H1 (cell line): ENCODE measurements around the gene CACNA1C.

Experiments
- CEBPB ChIP-seq: IDR thresholded peaks from 2 replicates; pipeline ENCODE4 v1.6.1; 2012; ENCODE audit warnings: low read depth, low read length
- KDM1A ChIP-seq: fragments of 200-600, 300-600 bp; sonication (generic); IDR thresholded peaks from 2 replicates; pipeline ENCODE4 v1.7.1; 2016; ENCODE audit warnings: mild to moderate bottlenecking, low read length, borderline replicate concordance
- NRF1 ChIP-seq: IDR thresholded peaks from 2 replicates; pipeline ENCODE4 v1.6.1; 2011; ENCODE audit warnings: mild to moderate bottlenecking, low read depth, low read length, improper control_type of control experiment
- POLR2A ChIP-seq, 2 experiments: IDR thresholded peaks; 1 replicate in 1 of 2; 2 replicates in 1 of 2; pipeline ENCODE4 v1.6.1; 2011; ENCODE audit warnings: low read depth in 2 of 2, low read length in 2 of 2, mild to moderate bottlenecking in 2 of 2; ENCODE audit errors: control extremely low read depth in 1 of 2
- RBBP5 ChIP-seq: IDR thresholded peaks from 2 replicates; pipeline ENCODE4 v1.7.1; 2012; ENCODE audit warnings: low read depth, mild to moderate bottlenecking, inconsistent platforms, low read length, moderate library complexity, borderline replicate concordance
- USF2 ChIP-seq: IDR thresholded peaks from 2 replicates; pipeline ENCODE4 v1.6.1; 2011; ENCODE audit warnings: low read length, improper control_type of control experiment

- no peak for TF ChIP-seq CEBPB
- no peak for TF ChIP-seq KDM1A
- TF ChIP-seq NRF1 = no peak
- no peak for TF ChIP-seq POLR2A (IDR thresholded peaks at IDR 0.05; ENCODE audit: control extremely low read depth in 1 of 2, low read depth in 2 of 2, low read length in 2 of 2)
- no peak for TF ChIP-seq USF2
- TF ChIP-seq RBBP5 = no peak
Measured at GRCh38 chr12:2355604-2356003, 302.8 kb downstream of the CACNA1C start.
